Stimulated activated CD8-positive, alpha-beta memory T cell treated with anti-CD3 and anti-CD28 coated beads, Interleukin-15, amount 100 ng/mL, for 48 hours (primary cell): ENCODE measurements around the gene MYL7.
"Not testable (repeated sequence)": the region's sequence is repeated elsewhere in the genome, so short reads cannot be mapped to it uniquely, and the experiment has no call there.

Experiments
- DNase-seq, 2 donors: peaks; one replicate each; pipeline ENCODE4 v3.0.0-alpha.2; 2020; ENCODE audit warnings: low read depth in 2 of 2

Gene MYL7, protein sequence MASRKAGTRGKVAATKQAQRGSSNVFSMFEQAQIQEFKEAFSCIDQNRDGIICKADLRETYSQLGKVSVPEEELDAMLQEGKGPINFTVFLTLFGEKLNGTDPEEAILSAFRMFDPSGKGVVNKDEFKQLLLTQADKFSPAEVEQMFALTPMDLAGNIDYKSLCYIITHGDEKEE

DNA sequence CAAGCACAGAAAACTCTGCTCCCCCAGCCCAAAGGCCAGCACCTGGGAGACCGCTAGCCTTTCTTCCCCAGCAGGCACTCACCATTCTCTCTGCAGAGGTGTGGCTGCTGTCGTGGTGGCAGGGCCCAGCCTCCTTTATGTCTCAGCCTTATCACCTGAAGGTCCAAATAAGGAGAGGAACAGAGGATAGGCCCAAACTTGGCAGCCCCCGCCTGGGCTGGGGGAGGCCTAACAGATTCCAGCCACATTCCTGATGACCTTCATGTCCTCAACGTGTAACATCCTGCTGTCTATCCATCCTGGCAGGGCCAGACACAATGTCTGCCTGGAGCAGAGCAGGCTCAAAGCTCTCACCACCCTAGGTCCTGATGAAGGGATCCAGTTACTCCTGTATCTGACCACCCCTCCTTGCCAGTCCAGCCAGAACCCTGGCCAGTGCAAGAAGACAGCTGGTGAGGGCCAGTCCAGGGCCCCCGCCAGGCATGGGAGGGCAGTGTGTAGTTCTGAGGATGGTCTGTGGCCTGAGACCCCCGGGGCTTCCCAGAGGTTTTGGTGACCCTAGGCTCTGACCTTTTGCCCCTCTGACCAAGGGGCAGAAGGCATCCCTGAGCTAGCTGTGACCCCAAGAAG is at the start of gene MYL7:
TSS of gene MYL7 (minus strand) at position 112 of the 630 bp plus-strand sequence. CDS start at position 85, 27 bp downstream.
- DNase-seq = no peak

- no peak for DNase-seq
These were observed 49.1 kb upstream of the MYL7 start for GRCh38 chr7:44189993-44190872.

GRCh38 chr7:44189286-44189992 is 48.3 kb upstream of the MYL7 start, which contains the start of gene GCK:
Gene GCK (minus strand): TSS chr7:44189439. CDS start chr7:44188953, 486 bp downstream.
- no peak for DNase-seq

DNA sequence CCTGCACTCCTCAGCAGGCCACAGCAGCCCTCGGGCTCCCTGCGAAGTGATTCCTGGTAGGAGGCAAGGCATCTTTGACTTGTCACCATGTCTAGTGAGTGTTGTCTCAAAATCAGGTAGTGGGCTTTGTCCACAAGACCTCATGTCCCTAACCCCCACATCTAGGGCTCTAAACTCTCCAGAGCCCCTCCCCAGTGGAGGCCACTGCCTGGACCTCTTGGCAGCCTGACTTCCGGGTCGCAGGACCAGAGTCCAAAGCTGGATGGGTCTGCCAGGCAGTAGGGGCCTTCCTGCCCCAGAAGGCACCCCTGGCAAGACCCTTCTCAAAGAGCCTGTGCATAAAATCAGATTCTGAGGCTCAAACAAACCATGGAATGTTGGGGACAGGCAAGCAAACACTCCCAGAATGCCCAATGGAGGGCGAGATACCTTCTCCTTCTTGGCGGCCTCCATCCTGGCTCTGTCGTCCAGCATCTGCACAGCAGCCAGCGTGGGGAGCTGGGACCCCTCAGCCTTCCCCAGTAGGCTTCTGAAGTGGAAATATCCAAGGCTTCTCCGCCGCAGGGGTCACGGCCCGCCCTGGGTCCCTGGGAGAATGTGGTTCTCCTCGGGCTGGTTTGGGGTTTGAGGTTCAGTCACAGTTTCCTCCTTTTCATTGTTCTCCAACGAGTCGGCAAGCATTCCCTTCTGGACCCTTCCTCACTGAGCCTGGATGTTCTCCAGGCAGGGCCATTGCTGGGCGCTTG is 47.5 kb upstream of the MYL7 start:
- no peak for DNase-seq

DNA sequence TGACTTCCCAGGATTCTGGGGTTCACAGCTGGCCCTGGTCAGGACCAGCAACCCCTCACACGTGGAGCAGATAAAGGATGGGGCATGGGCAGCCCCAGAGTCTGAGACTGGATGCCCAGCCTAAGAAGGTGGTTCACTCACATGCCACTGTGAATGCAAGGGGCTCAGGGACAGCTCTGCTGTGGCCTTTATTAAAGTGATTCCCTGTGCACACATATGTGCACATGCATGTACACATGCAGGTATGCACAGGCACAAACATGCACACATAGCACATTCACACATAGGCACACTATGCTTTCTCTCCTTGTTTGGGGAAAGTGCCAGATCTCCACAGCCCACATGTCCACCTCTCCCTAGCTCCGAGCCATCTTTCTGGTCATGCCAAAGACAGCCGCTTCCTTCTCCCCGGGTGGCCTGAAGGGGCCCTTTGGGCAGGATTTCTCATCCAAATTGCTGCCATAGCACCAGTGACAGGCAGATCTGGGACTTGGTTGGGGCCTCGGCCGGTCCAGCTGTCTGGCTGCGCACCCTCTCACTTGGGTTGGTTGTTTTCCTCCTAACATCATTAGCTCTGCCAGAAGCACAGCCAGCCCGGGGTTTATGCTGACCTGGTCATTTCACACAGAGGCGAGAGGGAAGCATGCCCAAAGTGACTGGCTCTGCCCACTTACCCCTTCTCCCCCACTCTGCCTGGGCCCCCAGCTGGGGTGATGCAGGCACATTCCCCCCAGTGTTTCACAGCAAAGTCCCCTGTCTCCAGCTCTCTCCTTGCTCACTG is 46.7 kb upstream of the MYL7 start:
- no peak for DNase-seq

DNA sequence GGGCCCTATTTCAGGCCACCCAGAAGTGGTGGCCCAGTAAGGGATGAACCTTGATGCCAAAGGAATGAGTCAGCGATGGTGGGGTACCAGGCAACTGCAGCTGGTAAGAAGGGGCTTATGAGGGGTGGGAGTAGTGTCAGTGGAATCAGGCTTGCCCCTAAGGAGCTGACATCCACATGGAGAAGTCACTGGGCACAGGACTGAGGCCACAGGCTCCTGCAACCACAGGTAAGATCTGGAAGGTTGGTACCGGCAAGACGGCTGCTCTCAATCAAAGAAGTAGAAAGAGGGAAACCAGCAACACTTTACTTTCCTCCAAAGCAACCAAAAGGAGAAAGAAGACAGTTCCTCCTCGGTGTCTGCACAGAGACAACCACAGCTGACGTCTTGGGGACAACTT is 45.6 kb upstream of the MYL7 start:
- DNase-seq = no peak

DNA sequence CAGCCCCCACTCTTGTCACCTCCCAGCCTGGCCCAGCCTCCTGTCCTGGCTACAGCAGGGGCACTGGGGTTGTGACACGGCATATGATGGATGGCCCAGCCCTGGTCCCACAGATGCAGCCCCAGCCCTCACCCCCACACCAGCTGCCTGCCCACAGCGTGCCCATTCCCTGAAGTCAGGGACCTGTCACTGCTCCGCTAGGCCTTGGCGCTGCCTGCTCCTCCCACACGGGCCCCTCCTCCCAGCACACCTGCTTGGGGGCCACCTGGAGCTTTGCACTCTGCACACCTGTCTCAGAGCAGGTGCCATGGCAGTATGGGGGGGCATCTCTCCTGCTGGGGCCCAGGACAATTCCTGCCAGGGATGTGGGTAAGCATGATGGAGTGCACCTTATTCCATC is 44.6 kb upstream of the MYL7 start:
- DNase-seq = no peak

DNA sequence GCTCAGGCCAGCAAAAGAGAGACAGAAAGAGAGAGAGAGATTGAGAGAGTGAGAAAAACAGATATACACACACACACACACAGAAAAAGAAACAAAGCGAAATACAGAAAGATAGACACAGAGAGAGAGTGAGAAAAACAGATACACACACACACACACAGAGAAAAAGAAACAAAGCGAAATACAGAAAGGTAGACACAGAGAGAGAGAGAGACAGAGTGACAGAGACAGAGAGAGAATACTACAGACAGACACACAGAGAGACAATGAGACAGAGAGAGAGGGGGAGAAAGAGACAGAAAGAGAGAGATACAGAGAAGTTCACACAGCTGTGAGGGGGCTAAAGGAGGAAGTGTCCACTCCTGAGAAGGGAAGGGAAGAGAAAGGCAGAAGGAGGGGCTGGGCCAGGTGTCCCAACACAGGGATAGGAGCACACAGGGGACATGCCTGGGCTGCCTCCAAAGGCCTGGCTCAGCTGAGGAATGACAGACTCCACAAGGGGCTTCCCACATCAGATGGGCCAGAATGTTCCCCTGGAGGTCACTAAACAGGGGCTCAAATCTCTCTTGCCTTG is 43.8 kb upstream of the MYL7 start:
- DNase-seq = no peak

DNA sequence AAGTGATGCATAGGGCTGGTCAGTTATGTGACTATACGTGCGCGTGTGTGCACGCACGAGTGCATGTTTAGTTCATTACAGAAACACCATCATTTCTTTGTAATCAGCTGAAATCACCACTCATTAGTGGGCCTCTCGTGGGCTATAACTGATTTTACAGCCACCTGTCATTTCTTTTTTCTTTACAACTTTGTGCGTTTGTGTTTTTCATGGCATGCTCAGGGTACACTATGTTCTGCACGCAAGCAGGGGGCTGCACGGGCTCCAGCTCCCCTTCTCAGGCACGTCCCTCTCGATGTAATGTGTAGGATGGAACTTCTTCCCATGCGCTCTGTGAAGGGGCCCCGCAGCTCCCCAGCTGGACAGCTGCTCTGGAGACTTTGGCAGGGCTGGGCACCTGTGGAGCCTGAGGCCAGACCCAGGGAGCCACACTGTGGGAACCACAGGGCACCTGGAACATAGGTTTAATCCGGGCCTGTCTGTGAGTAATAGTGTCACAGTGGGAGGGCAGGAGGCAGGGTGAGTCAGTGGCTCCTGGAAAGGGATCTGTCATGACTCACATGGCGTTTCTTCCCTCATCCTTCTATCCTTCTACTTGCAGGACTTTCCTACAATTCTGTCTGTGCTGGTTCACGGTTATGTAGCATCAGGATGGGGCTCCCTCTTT is 43.2 kb upstream of the MYL7 start:
- no peak for DNase-seq

- no peak for DNase-seq
These were observed 42.3 kb upstream of the MYL7 start for GRCh38 chr7:44183386-44183785.

DNA sequence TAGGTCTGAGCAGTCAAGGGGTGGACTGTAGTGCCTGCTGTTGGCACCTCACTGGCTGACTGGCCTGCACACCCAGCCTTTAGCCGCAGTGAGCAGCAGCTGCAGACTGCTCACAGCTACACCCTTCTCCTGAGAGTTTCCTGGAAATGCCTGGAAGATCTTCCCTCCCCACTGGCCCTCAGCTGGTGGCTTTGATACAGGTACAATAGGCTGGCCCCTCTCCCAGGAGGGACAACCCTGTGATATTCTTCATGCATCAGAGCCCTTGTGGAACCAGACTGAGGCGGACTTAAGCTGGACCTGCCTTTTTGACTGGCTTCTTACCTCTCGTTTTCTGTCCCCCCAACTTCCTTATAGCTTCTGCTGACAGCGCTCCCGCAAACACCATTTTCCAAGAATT is 41.7 kb upstream of the MYL7 start:
- DNase-seq = no peak

DNA sequence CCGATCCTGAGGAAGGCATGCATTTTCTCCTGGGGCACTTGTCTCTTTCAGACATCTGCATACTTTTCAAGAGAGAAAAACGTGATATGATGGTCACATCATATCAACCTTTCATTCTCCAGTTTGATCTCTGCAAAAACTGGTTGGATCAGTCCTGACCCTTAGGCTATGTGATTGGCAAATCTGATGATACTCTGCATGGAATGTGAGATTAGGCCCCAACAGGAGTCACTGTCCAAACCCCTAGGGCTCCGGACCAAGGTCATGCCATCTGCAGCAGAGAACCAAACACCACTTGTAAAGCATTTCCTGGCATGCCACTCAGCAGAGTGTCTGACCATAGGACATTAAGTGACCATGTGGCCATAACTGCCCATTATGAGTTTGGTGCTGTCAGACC is 39.5 kb upstream of the MYL7 start:
- no peak for DNase-seq

GRCh38 chr7:44177570-44178131 is 36.5 kb upstream of the MYL7 start:
- DNase-seq = no peak

DNA sequence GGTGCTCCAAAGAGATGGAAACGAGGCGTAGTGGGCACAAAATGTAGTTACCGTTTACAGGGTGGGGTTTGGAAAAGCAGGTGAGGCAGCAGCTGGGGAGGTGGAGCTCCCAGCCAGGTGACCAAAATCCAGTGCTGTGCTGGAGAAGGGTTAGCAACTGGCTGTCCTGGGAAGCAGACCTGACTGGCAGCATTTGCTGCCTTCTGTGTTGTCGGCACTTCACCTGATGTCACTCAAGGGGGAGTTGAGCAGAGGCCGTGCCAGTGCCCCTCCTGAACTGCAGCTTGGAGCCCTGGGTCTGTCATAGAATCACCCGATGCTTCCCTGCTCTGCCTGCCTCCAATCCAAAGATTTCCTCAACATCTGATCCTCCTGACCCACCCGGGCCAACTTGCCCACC is 35.4 kb upstream of the MYL7 start:
- no peak for DNase-seq

DNA sequence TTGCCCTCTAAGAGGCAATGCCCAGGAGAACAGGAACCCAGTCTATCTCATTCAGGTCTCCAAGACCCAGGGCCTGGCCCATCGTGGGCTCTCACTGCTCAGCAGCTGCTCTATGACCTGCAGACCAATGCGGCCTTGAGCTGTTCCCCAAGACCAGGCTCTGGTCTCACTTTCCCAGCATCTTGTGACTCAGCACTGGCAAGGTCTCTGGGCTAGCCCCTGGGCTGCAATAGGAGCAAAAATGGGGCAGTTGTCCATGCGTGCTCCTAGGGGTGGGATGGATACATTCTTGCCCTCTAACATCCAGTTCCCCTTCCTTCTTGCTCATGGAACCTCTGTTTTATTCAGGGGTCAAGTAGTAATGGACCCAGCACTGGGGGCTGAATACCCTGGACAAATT is 34.6 kb upstream of the MYL7 start:
- no peak for DNase-seq

- not testable (repeated sequence) for DNase-seq
These were observed 33.5 kb upstream of the MYL7 start for GRCh38 chr7:44174694-44174948.

- no peak for DNase-seq
These were observed 33.0 kb upstream of the MYL7 start for GRCh38 chr7:44173911-44174693.

DNA sequence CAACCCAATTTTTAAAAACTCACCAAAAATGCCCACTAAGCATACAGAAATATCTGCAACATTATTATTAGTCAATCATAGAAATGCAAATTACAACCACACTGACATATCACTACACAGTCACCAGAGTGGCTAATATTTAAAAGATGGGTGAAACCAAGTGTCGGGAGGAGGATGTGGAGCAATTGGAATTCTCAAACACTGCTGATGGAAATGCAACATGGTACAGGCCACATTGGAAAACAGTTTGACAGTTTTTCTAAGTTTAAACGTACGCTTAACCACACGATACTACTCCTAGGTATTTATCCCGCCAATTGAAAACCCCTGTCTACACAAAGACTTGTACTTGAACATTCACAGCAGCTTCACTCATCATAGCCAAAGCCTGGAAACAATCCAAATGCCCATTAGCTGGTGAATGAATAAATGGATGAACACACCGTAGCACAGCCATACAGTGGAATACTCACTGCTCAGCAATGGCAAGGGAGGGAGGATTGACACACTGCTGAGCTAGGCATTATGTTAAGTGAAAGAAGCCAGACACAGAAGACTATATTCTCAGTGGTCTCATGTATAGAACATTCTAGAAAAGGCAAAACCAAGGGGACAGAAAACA is 31.8 kb upstream of the MYL7 start:
- DNase-seq = no peak
